Esophagus muscularis mucosa (tissue), 4 donors: ENCODE data around the gene GBX2. TPM values are rescaled to one million over a fixed set of nuclear protein-coding genes. Genes with fewer than 3 reads are reported as not detected.

ENCODE experiments used
- DNase-seq: peaks from one replicate; pipeline ENCODE4 v3.0.0-alpha.2; 2017; ENCODE audit errors: extremely low spot score
- H3K27ac ChIP-seq, 4 donors: fragments of 200-600 bp; sonication (generic); replicated peaks in 1 of 4; 1 replicate in 3 of 4; 2 replicates in 1 of 4; pipeline ENCODE4 v1.5.1; 2016 to 2019; ENCODE audit warnings: mild to moderate bottlenecking in 1 of 4
- H3K27me3 ChIP-seq, 4 donors: fragments of 200-600 bp; sonication (generic); one replicate each; pipeline versions ENCODE4 v1.5.1 to v1.6.0; 2016 to 2019
- H3K36me3 ChIP-seq, 4 donors: fragments of 200-600 bp; sonication (generic); one replicate each; pipeline ENCODE4 v1.5.1; 2016 to 2019
- H3K4me1 ChIP-seq, 4 donors: fragments of 200-600 bp; sonication (generic); one replicate each; pipeline ENCODE4 v1.5.1; 2016 to 2019
- H3K4me3 ChIP-seq, 4 donors: fragments of 200-600 bp; sonication (generic); 1 replicate in 2 of 4; 2 replicates in 2 of 4; pipeline ENCODE4 v1.5.1; 2016 to 2019; ENCODE audit warnings: mild to moderate bottlenecking in 4 of 4, moderate library complexity in 1 of 4
- H3K9me3 ChIP-seq, 4 donors: fragments of 200-600 bp; sonication (generic); 1 replicate in 3 of 4; 2 replicates in 1 of 4; pipeline ENCODE4 v1.5.1; 2016 to 2019
- EP300 ChIP-seq: sonication (generic); formaldehyde crosslinking; IDR thresholded peaks from one replicate; pipeline ENCODE4 v1.6.1; 2017; ENCODE audit warnings: antibody characterized with exemption
- POLR2A ChIP-seq: fragments of 450-650 bp; IDR thresholded peaks from one replicate; pipeline ENCODE4 v1.6.1; 2017; ENCODE audit warnings: antibody characterized with exemption, moderate library complexity, mild to moderate bottlenecking, low read depth
- POLR2AphosphoS5 ChIP-seq, 2 donors: sonication (generic); formaldehyde crosslinking; IDR thresholded peaks; one replicate each; pipeline ENCODE4 v1.6.1; 2017; ENCODE audit warnings: antibody characterized with exemption in 2 of 2
- WGBS: methylation state at CpG from one replicate; pipeline ENCODE4 v1.1.5; 2018; 5-methylcytosine and 5-hydroxymethylcytosine counted together
- intact Hi-C: fragments of 100-400 bp; cut with DNase I; formaldehyde crosslinking; loops from one replicate; pipeline ENCODE4 v1.15.1; 2023
- total RNA-seq, 4 donors: library from RNA; depleted of rRNA; stranded (reverse); fragments of >200 nt; gene quantifications; one replicate each; pipeline versions ENCODE4 v1.1.0 to v1.2.1, GENCODE V29; 2016
- TF ChIP-seq, protein P1 (sequence below), 3 experiments: fragments of 200-600 bp in 2 of 3; fragments of 450-650 bp in 1 of 3; sonication (generic) in 2 of 3; IDR thresholded peaks; one replicate each; pipeline ENCODE4 v1.5.1; 2017 to 2019; ENCODE audit warnings: antibody characterized with exemption in 3 of 3, mild to moderate bottlenecking in 2 of 3, moderate library complexity in 1 of 3

GBX2 gene
- total RNA-seq, 4 donors from 2014 or later = not detected

DNA sequence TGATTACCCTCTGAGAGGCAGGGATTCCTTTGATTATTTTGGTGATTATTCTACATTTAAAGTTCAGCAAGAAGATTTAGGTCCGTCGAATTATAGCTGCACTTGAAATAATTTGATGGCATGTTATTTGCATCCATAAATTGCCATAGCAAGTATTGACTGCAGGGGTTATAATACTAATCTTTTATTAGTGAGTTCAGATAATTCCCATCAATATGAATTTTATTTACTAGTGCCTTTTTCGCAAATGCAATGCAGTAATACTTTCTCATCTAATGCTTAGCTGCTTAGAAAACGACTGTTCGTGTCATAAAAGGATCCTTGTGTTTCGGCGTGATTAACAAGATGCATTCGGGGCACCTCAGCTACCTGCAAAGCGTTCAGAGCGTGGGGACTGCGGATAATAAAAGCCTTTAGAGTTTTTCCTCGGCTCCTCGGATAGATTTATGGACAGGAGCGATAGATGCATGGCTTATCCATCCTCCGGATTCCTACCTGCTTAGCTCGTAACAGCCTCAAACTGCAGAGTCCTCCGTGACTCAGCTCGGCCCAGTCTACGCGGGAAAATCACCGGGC is 2.5 kb upstream of the GBX2 start:
- H3K27me3 ChIP-seq = peaks cover 13 to 100% (median 98%) of the 10 kb centered on the region in 4 donors
- no peak overlapping the region for H3K4me3 ChIP-seq
- no peaks in the 10 kb centered on the region for H3K36me3 ChIP-seq
- intact Hi-C loops = no loop called here
- no peak for DNase-seq
- WGBS = 9% methylated on average over 19 of the region's 21 CpGs
- peaks cover 37 to 76% (median 66%) of the 10 kb centered on the region in 4 donors for H3K4me1 ChIP-seq
- TF ChIP-seq EP300 = no peak
- no peak for TF ChIP-seq POLR2AphosphoS5 (IDR thresholded peaks at IDR 0.05)
- TF ChIP-seq, protein P1, sequence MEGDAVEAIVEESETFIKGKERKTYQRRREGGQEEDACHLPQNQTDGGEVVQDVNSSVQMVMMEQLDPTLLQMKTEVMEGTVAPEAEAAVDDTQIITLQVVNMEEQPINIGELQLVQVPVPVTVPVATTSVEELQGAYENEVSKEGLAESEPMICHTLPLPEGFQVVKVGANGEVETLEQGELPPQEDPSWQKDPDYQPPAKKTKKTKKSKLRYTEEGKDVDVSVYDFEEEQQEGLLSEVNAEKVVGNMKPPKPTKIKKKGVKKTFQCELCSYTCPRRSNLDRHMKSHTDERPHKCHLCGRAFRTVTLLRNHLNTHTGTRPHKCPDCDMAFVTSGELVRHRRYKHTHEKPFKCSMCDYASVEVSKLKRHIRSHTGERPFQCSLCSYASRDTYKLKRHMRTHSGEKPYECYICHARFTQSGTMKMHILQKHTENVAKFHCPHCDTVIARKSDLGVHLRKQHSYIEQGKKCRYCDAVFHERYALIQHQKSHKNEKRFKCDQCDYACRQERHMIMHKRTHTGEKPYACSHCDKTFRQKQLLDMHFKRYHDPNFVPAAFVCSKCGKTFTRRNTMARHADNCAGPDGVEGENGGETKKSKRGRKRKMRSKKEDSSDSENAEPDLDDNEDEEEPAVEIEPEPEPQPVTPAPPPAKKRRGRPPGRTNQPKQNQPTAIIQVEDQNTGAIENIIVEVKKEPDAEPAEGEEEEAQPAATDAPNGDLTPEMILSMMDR (IDR thresholded peaks at IDR 0.05) = no peak
- TF ChIP-seq POLR2A = no peak
- H3K9me3 ChIP-seq = no peaks in the 10 kb centered on the region
- H3K27ac ChIP-seq = no peak overlapping the region

DNA sequence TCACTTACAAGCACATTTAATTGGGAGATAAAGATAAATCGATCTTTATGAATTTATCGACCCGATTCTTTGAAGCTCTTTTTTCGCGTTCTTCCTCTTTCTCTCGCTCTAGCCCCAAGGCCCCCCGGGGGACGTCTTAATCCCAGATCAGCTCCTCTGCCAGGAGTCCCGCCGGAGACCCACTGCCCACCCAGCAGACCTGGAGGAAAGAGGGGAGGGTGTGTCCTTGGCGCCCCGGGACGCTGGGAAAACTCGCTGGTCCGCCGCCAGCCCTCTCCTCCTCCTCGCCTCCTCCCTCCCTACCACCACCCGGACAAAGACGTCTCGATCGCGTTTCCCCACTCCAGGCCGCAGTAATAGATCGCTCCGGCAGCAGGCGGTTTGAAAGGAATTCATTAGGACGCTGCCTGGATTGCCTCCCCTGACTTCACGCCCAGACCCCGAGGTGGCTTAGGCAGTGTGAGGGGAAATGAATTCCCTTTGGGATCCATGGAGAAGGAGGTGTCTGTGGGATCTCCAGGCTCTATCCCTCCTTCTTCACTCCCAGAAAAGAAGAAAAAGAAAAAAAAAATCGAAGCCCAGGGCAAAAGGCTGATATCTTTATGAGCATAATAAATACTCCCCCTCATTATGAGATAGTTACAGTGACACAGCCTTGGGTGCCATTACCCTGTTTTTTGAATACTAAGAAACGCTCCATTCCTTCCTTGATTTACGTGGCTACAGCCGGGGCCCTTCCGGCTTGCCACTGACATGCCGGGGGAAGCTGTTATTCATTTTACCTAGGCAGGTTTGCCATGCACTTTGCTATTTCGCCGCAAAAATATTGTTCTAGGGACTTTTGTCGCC is 1.8 kb upstream of the GBX2 start:
- no peak for DNase-seq
- H3K36me3 ChIP-seq = no peaks in the 10 kb centered on the region
- TF ChIP-seq POLR2AphosphoS5 (IDR thresholded peaks at IDR 0.05) (no peak), EP300 (no peak), POLR2A (no peak)
- TF ChIP-seq, protein P1 (IDR thresholded peaks at IDR 0.05) = no peak
- no peak overlapping the region for H3K27ac ChIP-seq
- H3K9me3 ChIP-seq = no peaks in the 10 kb centered on the region
- H3K4me3 ChIP-seq = no peak overlapping the region
- 7% methylated on average over 30 of the region's 38 CpGs for WGBS
- intact Hi-C loops = no loop called here
- peaks cover 40 to 83% (median 70%) of the 10 kb centered on the region in 4 donors for H3K4me1 ChIP-seq
- peaks cover 13 to 100% (median 98%) of the 10 kb centered on the region in 4 donors for H3K27me3 ChIP-seq

DNA sequence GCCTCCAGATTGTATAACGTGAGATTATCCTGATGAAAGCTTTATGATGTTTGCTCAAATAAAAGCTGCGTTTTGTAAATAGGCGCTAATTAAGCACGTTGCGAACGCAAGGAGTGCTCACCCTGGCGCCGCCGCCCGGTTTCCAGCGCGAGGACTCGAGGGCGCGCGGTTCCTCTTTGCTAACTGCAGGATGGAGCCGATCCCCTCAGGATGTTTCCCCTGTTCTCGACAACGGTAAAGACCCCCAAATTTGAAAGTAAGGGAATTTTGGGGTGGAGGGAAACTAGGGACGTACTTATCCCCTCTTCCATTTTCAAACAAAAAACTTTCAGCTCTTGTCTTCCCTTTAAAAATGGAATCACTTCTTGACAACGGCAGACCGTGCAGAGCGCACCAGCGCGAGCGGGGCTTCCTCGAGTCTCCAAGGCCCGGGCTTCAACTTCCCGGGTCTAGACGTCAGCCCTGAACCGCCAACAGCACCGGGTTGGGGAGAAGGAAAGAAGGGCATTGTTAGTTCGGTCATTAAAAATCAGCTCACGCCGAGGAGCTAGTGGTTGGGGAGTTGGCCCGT is 1.1 kb upstream of the GBX2 start:
- Histone ChIP-seq H3K4me1 (peaks cover 47 to 90% (median 77%) of the 10 kb centered on the region in 4 donors), H3K27ac (no peak overlapping the region), H3K36me3 (no peaks in the 10 kb centered on the region), H3K27me3 (peaks cover 13 to 100% (median 98%) of the 10 kb centered on the region in 4 donors), H3K9me3 (no peaks in the 10 kb centered on the region), H3K4me3 (no peak overlapping the region)
- intact Hi-C loops = no loop called here
- WGBS = 10% methylated on average over 35 of the region's 36 CpGs
- DNase-seq = no peak
- TF ChIP-seq EP300 (no peak), POLR2AphosphoS5 (IDR thresholded peaks at IDR 0.05) (no peak), POLR2A (no peak)
- TF ChIP-seq, protein P1 (IDR thresholded peaks at IDR 0.05) = no peak

DNA sequence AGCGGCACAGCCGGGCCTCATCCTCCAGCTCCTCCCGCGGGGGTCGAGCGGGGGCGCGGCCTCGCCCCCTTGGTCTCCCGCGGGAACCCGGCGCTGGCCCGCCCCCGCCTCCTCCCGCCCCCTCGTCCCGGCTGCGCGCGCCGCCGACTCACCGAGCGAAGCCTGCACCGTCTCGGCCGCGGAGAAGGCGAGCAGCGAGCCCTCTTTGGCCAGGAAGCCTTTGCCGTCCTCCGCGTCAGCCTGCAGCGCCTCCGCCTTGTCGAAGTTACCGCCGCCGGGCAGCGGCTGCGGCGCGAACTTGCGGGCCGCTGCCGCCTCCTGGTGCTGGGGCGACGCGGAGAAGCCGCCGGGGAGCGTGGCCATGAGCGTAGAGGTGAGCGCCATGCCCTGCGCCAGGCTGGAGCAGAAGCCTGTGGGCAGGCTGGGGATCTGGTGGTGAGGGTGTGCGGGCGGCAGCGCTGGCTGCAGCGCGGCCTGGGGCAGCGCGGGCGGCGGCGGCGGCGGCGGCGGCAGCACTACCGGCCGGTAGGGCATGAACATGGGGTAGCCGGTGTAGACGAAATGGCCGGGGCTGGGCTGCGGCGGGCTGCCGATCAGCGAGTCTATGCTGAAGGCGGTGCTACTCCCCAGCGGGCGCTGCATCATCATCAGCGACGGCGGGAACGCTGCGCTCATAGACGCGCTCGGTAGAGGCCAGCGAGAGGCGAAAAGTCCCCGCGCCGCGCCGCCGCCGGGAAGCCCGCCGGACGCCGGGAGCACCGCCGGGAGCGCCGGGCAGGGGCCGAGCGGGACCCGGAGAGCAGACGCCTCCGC is 683 bp downstream of the GBX2 start:
- Histone ChIP-seq H3K4me3 (peak overlapping the region; percentile 44 to 55 (median 50)), H3K9me3 (no peaks in the 10 kb centered on the region), H3K36me3 (no peaks in the 10 kb centered on the region), H3K4me1 (peaks cover 61 to 90% (median 81%) of the 10 kb centered on the region in 4 donors), H3K27ac (no peak overlapping the region), H3K27me3 (peaks cover 13 to 100% (median 98%) of the 10 kb centered on the region in 4 donors)
- WGBS = 0% methylated on average over 2 of the region's 112 CpGs
- TF ChIP-seq, protein P1 (IDR thresholded peaks at IDR 0.05) = peak in 2 of 3 experiments; percentile 11 to 20
- TF ChIP-seq POLR2AphosphoS5 (IDR thresholded peaks at IDR 0.05) = no peak
- intact Hi-C loops = no loop called here
- no peak for DNase-seq
